NCI-H524 (cell line): ENCODE results near the gene GUCY2C.

Source experiments
- DNase-seq, 2 experiments: peaks; one replicate each; lab custom pipeline; 2025; lab: John Stamatoyannopoulos, UW

GUCY2C gene

GRCh38 chr12:14681625-14682024 lies 14.8 kb downstream of the GUCY2C start:
- DNase-seq, result no peak

GRCh38 chr12:14681190-14681589 lies 15.2 kb downstream of the GUCY2C start:
- no peak for DNase-seq

GRCh38 chr12:14678547-14679150 lies 17.8 kb downstream of the GUCY2C start:
- no peak for DNase-seq

- no peak for DNase-seq
Measured at GRCh38 chr12:14668591-14668990, 27.8 kb downstream of the GUCY2C start.

GRCh38 chr12:14665354-14666348 lies 30.7 kb downstream of the GUCY2C start:
- no peak for DNase-seq

- DNase-seq, result peak; percentile 3 to 69
Measured at GRCh38 chr12:14664434-14665023, 31.9 kb downstream of the GUCY2C start.

- no peak for DNase-seq
Measured at GRCh38 chr12:14663002-14663401, 33.4 kb downstream of the GUCY2C start.

- no peak for DNase-seq
Measured at GRCh38 chr12:14656846-14657245, 39.6 kb downstream of the GUCY2C start.

GRCh38 chr12:14655284-14655683 lies 41.1 kb downstream of the GUCY2C start:
- DNase-seq, result no peak

- DNase-seq, result no peak
Measured at GRCh38 chr12:14654842-14655241, 41.6 kb downstream of the GUCY2C start.

GRCh38 chr12:14654416-14654815 lies 42.0 kb downstream of the GUCY2C start:
- no peak for DNase-seq

GRCh38 chr12:14652483-14652882 lies 43.9 kb downstream of the GUCY2C start:
- no peak for DNase-seq

- DNase-seq, result no peak
Measured at GRCh38 chr12:14651371-14651770, 45.0 kb downstream of the GUCY2C start.

- no peak for DNase-seq
Measured at GRCh38 chr12:14650789-14651188, 45.6 kb downstream of the GUCY2C start.

- no peak for DNase-seq
Measured at GRCh38 chr12:14647028-14647750, 49.2 kb downstream of the GUCY2C start.

- DNase-seq, result peak; percentile 0 to 2
Measured at GRCh38 chr12:14643251-14643650, 53.1 kb downstream of the GUCY2C start.

GRCh38 chr12:14638066-14638465 lies 58.3 kb downstream of the GUCY2C start:
- DNase-seq, result no peak

- no peak for DNase-seq
Measured at GRCh38 chr12:14635776-14636175, 60.6 kb downstream of the GUCY2C start.

- no peak for DNase-seq
Measured at GRCh38 chr12:14630793-14631192, 65.6 kb downstream of the GUCY2C start.

GRCh38 chr12:14629832-14630710 lies 66.3 kb downstream of the GUCY2C start:
- peak; percentile 22 to 64 for DNase-seq

GRCh38 chr12:14628771-14629170 lies 67.6 kb downstream of the GUCY2C start:
- DNase-seq, result no peak
